NCI-H2196 (cell line): ENCODE data around the gene DLGAP1.

Source experiments
- DNase-seq: peaks from one replicate; lab custom pipeline; 2025; ENCODE audit not compliant: unreplicated experiment; lab: John Stamatoyannopoulos, UW

DLGAP1 gene

GRCh38 chr18:3526421-3527354 lies 928.4 kb downstream of the DLGAP1 start:
- DNase-seq, result peak; percentile 97

GRCh38 chr18:3525870-3526420 lies 929.2 kb downstream of the DLGAP1 start:
- peak; percentile 84 for DNase-seq

- DNase-seq, result no peak
These were observed 930.4 kb downstream of the DLGAP1 start for GRCh38 chr18:3524706-3525105.

GRCh38 chr18:3520230-3521085 lies 934.6 kb downstream of the DLGAP1 start:
- peak; percentile 46 for DNase-seq

GRCh38 chr18:3514312-3515216 lies 940.5 kb downstream of the DLGAP1 start:
- DNase-seq, result no peak

GRCh38 chr18:3513481-3513880 lies 941.6 kb downstream of the DLGAP1 start:
- DNase-seq, result no peak

GRCh38 chr18:3511980-3512379 lies 943.1 kb downstream of the DLGAP1 start:
- peak; percentile 56 for DNase-seq

GRCh38 chr18:3510896-3511295 lies 944.2 kb downstream of the DLGAP1 start:
- no peak for DNase-seq

- no peak for DNase-seq
These were observed 945.1 kb downstream of the DLGAP1 start for GRCh38 chr18:3510024-3510423.

GRCh38 chr18:3508576-3509549 lies 946.2 kb downstream of the DLGAP1 start:
- DNase-seq, result peak; percentile 68

GRCh38 chr18:3504637-3505036 lies 950.5 kb downstream of the DLGAP1 start:
- no peak for DNase-seq

- DNase-seq, result no peak
These were observed 952.5 kb downstream of the DLGAP1 start for GRCh38 chr18:3502650-3503049.

- peak; percentile 67 for DNase-seq
These were observed 955.1 kb downstream of the DLGAP1 start for GRCh38 chr18:3500016-3500415.

GRCh38 chr18:3499501-3499900 lies 955.6 kb downstream of the DLGAP1 start:
- peak; percentile 67 for DNase-seq

GRCh38 chr18:3498698-3499471 lies 956.2 kb downstream of the DLGAP1 start:
- DNase-seq, result peak; percentile 81

- DNase-seq, result no peak
These were observed 959.2 kb downstream of the DLGAP1 start for GRCh38 chr18:3495691-3496430.

GRCh38 chr18:3494569-3494968 lies 960.5 kb downstream of the DLGAP1 start:
- no peak for DNase-seq

- DNase-seq, result no peak
These were observed 960.9 kb downstream of the DLGAP1 start for GRCh38 chr18:3494245-3494526.
